OCI-LY3 (cell line): Measurements from ENCODE around the gene EPN2.

Experiments used
- EZH2phosphoT487 ChIP-seq: fragments of 200-600 bp; shearing (Covaris generic); IDR thresholded peaks from 2 replicates; pipeline ENCODE4 v1.6.1; 2018; ENCODE audit warnings: antibody characterized with exemption, mixed run types, low read depth
- TF ChIP-seq, protein P1 (sequence below): fragments of 200-600, 300-600 bp; sonication (generic); IDR thresholded peaks from 2 replicates; pipeline ENCODE4 v1.5.1; 2014; ENCODE audit warnings: antibody characterized with exemption, low read length, low read depth

DNA sequence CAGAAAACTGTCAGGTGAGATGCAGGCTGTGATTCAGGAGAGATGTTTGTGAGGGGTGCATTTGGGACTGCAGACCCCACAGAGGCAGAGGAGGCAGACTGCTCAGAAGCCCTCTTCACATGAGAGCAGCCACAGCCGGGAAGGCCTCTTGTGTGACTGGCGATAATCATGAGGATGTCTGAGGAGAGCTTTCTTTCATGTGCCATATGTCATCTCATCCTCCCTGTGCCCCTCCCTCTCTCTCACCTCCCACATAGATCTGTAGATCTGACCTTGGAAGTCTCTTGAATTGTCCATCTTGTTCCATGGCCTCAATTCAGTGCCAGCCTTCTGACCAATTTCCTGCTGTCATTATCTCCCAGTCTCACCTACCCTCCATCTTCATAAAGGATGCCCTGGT is 50.5 kb downstream of the EPN2 start:
- TF ChIP-seq, protein P1, sequence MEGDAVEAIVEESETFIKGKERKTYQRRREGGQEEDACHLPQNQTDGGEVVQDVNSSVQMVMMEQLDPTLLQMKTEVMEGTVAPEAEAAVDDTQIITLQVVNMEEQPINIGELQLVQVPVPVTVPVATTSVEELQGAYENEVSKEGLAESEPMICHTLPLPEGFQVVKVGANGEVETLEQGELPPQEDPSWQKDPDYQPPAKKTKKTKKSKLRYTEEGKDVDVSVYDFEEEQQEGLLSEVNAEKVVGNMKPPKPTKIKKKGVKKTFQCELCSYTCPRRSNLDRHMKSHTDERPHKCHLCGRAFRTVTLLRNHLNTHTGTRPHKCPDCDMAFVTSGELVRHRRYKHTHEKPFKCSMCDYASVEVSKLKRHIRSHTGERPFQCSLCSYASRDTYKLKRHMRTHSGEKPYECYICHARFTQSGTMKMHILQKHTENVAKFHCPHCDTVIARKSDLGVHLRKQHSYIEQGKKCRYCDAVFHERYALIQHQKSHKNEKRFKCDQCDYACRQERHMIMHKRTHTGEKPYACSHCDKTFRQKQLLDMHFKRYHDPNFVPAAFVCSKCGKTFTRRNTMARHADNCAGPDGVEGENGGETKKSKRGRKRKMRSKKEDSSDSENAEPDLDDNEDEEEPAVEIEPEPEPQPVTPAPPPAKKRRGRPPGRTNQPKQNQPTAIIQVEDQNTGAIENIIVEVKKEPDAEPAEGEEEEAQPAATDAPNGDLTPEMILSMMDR, result no peak
- no peak for TF ChIP-seq EZH2phosphoT487
